Testis (tissue), 2 donors: ENCODE data around the gene AFG1L.

Source experiments
- POLR2A ChIP-seq: fragments of 450-650 bp; IDR thresholded peaks from one replicate; pipeline ENCODE4 v1.6.1; 2017; ENCODE audit warnings: antibody characterized with exemption, mild to moderate bottlenecking, moderate library complexity
- TF ChIP-seq, protein P1 (sequence below), 3 experiments: fragments of 450-650 bp in 2 of 3; fragments of 200-600 bp in 1 of 3; sonication (generic) in 1 of 3; IDR thresholded peaks; one replicate each; pipeline ENCODE4 v1.5.1; 2016 to 2019; ENCODE audit warnings: antibody characterized with exemption in 3 of 3, mild to moderate bottlenecking in 2 of 3, moderate library complexity in 1 of 3

DNA sequence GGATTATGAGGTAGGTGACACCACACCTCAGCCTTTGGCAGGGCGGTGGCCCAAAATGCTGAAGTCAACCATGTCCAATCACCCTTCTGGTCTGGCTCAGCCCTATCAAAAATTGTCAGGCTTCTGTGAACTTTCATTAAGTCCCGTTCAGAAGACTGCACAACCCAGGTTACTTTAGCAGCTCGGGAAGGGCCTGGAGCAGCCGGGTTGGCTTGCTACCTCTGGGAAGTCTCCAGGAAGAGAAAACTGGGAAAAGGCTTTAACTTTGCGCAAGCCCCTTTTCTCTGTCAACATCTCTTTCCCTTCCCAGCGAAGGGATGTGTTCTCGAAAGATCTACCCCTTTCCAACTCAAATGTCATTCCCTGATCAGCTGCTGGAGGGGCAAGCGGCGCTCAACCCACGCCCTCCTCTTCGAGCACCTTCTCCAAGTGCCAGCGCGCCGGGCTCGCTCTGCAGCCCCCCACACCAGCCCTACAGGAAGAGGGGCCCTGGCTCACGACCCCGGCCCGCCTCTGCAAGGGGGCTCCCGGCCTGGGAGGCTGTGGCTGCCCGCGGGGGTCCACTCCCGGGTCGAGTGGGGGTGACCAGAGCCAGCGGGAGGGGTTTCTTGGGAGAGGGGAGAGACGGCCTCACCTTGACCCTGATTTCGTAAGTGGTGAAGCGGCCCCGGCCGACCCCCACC, 34.6 kb upstream of the AFG1L start:
- TF ChIP-seq, protein P1, sequence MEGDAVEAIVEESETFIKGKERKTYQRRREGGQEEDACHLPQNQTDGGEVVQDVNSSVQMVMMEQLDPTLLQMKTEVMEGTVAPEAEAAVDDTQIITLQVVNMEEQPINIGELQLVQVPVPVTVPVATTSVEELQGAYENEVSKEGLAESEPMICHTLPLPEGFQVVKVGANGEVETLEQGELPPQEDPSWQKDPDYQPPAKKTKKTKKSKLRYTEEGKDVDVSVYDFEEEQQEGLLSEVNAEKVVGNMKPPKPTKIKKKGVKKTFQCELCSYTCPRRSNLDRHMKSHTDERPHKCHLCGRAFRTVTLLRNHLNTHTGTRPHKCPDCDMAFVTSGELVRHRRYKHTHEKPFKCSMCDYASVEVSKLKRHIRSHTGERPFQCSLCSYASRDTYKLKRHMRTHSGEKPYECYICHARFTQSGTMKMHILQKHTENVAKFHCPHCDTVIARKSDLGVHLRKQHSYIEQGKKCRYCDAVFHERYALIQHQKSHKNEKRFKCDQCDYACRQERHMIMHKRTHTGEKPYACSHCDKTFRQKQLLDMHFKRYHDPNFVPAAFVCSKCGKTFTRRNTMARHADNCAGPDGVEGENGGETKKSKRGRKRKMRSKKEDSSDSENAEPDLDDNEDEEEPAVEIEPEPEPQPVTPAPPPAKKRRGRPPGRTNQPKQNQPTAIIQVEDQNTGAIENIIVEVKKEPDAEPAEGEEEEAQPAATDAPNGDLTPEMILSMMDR (IDR thresholded peaks at IDR 0.05), result no peak
- no peak for TF ChIP-seq POLR2A
